Left colon (tissue), 2 donors: ENCODE measurements around the gene CEBPA. TPM values are rescaled to one million over a fixed set of nuclear protein-coding genes. Genes with fewer than 3 reads are reported as not detected.
"Not testable (repeated sequence)": the region's sequence is repeated elsewhere in the genome, so short reads cannot be mapped to it uniquely, and the experiment has no call there.

Experiments
- ATAC-seq: fragments of 200-7000 bp; cut with Tn5 transposase; one replicate; pipeline ENCODE4 v1.9.1; 2020; ENCODE audit warnings: mild to moderate bottlenecking, moderate library complexity
- DNase-seq, 2 donors: peaks; one replicate each; pipeline ENCODE4 v3.0.0-alpha.2; 2020
- intact Hi-C, 2 donors: fragments of 100-400 bp; cut with DNase I in 1 of 2; cut with micrococcal nuclease in 1 of 2; formaldehyde crosslinking; loops; one replicate each; pipeline versions ENCODE4 v1.11.2 to v1.14.0; 2022; cut with DNase I, micrococcal nuclease
- total RNA-seq, 2 donors: library from RNA; stranded (reverse); fragmentation: NEBNext Ultra II Directional; extraction: Animal tissue kit (Norgen Biotek cat#: 25700); gene quantifications; one replicate each; pipeline ENCODE4 v1.2.1, GENCODE V29; 2021
- donor health status: DM: no; HTN: no; CAD: no.
- donor health status: DM: yes; HTN: yes; CAD: no.

Gene CEBPA
- total RNA-seq, 2 donors from 2014 or later = 70.6 to 73.5 TPM

GRCh38 chr19:33329736-33330135 lies 27.4 kb upstream of the CEBPA start:
- intact Hi-C loops = no loop called here
- no peak for ATAC-seq
- no peak for DNase-seq

GRCh38 chr19:33329060-33329459 lies 26.7 kb upstream of the CEBPA start:
- intact Hi-C loops = no loop called here
- ATAC-seq (no peak), DNase-seq (no peak)

DNA sequence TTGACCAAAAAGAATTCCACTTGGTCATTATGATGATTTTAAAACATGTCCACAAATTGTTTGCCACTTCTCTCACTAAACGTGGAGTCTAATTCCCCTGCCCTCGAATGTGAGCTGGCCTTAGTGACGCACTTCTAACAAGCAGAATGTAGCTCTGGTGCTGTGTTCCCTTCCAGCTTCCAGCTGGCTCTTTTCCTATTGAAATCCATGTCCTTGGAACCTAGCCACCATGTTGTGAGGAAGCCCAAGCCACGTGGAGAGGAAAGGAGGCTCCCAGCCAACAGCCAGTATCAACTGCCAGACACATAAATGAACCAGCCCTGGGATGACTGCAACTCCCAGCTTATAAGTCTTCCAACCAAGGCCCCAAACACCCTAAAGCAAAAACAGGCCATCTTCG lies 23.6 kb upstream of the CEBPA start:
- DNase-seq = peak in 1 of 2 donors; percentile 33
- no peak for ATAC-seq
- intact Hi-C loops = no loop called here

- DNase-seq = no peak
- peak; percentile 74 for ATAC-seq
- intact Hi-C loops = no loop called here
Observed at GRCh38 chr19:33324628-33325027, 22.3 kb upstream of the CEBPA start.

DNA sequence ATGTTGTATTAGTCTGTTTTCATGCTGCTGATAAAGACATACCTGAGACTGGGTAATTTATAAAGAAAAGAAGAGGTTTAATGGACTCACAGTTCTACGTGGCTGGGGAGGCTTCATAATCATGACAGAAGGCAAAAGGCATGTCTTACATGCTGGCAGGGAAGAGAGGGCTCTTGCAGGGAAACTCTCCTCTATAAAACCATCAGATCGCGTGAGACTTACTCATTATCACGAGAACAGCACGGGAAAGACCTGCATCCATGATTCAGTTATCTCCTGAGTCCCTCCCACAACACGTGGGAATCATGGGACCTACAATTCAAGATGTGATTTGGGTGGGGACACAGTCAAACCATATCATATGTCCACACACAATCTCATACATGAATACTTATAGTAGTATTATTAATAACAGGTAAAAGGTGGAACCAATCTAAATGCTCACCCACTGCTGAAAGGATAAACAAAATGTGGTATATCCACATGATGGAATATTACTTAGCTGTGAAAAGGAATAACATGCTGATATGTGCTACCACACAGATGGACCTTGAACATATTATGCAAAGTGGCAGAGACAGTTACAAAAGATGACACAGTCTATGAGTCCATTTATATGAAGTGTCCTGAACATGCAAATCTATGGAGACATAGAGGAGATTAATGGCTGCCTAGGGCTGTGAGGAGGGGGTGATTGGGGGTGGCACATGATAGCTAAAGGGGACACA lies 20.9 kb upstream of the CEBPA start:
- intact Hi-C loops = no loop called here
- ATAC-seq = peak; percentile 48
- no peak for DNase-seq

- no peak for ATAC-seq
- no peak for DNase-seq
- intact Hi-C loops = no loop called here
Observed at GRCh38 chr19:33320636-33321035, 18.3 kb upstream of the CEBPA start.

GRCh38 chr19:33317991-33318390 lies 15.7 kb upstream of the CEBPA start:
- DNase-seq, ATAC-seq, intact Hi-C loops: not testable (repeated sequence)

DNA sequence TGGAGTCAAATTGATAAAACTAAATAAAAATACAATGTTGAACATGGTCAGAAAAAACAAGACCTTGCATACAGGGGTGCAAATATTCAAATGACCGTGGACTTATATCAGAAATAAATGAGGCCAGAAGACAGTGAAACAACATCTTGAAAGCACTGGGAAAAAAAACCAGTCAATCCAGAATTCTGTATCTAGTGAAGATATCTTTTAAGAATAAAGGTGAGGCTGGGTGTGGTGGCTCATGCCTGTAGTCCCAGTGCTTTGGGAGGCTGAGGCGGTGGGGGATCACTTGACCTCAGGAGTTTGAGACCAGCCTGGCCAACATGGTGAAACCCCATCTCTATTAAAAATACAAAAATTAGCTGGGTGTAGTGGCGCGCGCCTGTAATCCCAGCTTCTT lies 15.2 kb upstream of the CEBPA start:
- ATAC-seq (peak; percentile 60), DNase-seq (peak; percentile 33 to 44)
- intact Hi-C loops = no loop called here

- intact Hi-C loops = no loop called here
- DNase-seq = peak; percentile 40 to 71
- peak; percentile 85 for ATAC-seq
Observed at GRCh38 chr19:33316541-33317264, 14.4 kb upstream of the CEBPA start.

- DNase-seq, intact Hi-C loops, ATAC-seq: not testable (repeated sequence)
Observed at GRCh38 chr19:33312808-33313207, 10.5 kb upstream of the CEBPA start.

- ATAC-seq (no peak), DNase-seq (peak in 1 of 2 donors; percentile 14)
- intact Hi-C loops = no loop called here
Observed at GRCh38 chr19:33312065-33312464, 9.7 kb upstream of the CEBPA start.

DNA sequence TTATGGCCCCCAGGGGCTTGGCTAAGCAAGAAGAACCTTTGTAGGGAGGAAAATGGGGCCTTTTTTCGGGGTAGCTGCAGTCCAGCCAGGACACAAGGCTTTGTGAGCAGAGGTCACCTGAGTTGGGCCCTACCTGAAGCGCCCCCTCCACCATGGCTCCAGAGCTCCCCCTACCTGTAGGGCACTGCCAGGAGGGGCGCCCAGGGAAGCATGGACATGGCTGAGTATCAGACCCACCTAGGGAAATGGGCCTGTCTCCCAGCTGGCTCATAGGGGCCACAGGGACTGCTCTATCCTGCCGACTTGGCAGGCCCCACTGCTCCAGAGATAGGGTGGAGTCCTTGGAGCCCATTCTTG lies 9.0 kb upstream of the CEBPA start:
- intact Hi-C loops = no loop called here
- ATAC-seq = peak; percentile 69
- DNase-seq = peak in 1 of 2 donors; percentile 57

DNA sequence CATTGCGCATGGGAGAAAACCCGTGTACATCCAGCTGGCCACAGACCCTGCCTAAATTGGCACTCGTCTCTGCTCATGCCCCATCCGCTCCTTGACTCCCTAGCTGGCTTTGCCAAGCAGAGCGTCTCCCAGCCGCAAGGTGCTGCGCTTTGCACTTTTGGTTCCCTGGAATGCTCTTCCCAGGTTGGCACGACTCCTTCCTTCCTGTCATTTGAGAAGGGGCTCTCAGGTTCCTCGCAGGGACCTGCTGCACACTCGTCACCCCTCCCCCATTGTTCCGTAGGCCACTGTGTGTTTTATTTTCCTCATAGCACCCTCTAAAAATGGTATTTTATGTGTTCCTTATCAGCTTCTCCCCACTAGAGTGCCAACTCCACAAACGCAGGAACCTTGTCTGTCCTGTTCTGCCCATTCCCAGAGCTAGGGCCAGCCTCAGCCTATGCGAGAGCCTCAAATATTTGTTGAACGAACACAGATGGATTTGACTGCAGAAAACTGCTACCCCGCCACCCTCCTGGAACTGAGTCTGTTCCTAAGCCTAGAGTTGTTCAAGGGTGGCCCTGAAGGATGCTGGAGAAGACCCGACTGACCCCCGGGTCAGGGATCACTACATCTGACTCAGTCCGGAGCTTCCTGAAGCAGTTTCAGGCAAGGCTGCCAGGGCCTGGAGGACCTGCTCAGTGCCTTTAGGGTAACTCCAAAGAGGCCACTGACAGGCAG lies 8.4 kb upstream of the CEBPA start:
- intact Hi-C loops = no loop called here
- ATAC-seq (peak; percentile 75), DNase-seq (peak; percentile 54 to 65)

- DNase-seq = peak in 1 of 2 donors; percentile 22
- intact Hi-C loops = loop anchor here in 1 of 2 donors (10.0 kb wide), 1 partner anchor 135 kb away; no protein-coding TSS in a partner anchor
- no peak for ATAC-seq
Observed at GRCh38 chr19:33309826-33310225, 7.5 kb upstream of the CEBPA start.

GRCh38 chr19:33306853-33307792 lies 4.8 kb upstream of the CEBPA start:
- intact Hi-C loops = loop anchor here in 1 of 2 donors (10.0 kb wide), 1 partner anchor 132 kb away; no protein-coding TSS in a partner anchor
- ATAC-seq (no peak), DNase-seq (peak in 1 of 2 donors; percentile 42)

- ATAC-seq (no peak), DNase-seq (peak in 1 of 2 donors; percentile 14)
- intact Hi-C loops = loop anchor here in 1 of 2 donors (10.0 kb wide), 1 partner anchor 131 kb away; no protein-coding TSS in a partner anchor
Observed at GRCh38 chr19:33306191-33306590, 3.9 kb upstream of the CEBPA start.

DNA sequence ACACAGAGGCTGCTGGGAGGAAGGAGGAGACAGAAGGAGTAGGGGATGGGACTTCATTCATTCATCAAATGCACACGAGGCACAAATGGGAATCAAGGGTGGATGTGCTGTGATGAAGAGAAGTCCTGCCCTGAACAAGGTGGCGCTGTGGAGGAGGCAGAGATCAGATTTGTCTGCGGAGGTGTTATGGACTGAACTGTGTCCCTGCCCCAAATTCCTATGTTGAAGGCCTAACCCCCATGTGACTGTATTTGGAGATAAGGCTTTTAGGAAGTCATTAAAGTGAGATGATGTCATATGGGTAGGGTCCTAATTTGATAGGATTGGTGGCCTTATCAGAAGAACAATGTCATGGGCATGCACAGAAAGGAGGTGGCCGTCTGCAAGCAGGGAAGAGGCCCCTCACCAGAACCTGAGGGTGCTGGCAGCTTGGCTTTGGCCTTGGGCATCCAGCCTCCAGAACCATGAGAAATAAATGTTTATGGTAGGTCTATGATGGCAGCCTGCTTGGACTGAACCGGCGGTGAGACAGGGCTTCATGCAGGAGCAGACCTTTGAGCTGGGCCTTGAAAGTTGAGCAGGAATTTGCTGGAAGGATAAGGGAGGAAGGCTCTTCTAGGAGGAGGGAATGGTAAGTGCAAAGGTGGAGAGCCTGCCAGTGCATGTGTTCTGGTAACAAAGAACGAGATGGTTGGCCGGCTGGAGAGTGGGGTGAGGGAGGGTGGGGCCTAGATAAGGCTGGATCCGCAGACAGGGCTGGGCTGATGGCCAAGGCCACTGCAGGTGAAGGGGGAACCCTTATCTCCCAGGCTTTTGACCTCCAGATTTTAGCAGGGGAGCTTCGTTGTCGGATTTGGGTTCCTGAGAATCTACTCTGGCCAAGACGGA lies 2.7 kb upstream of the CEBPA start:
- intact Hi-C loops = loop anchor here in 1 of 2 donors (10.0 kb wide), 1 partner anchor 130 kb away; no protein-coding TSS in a partner anchor
- ATAC-seq (peak; percentile 57), DNase-seq (peak; percentile 84 to 91)
